Renal pelvis (tissue), 4 donors: Measurements from ENCODE around the gene METTL3. TPM values are rescaled to one million over a fixed set of nuclear protein-coding genes. Genes with fewer than 3 reads are reported as not detected.

Experiments
- DNase-seq: peaks from one replicate; pipeline ENCODE4 v3.0.0-alpha.2; 2013
- polyA plus RNA-seq, 3 donors: library from polyadenylated mRNA; unstranded; fragments of 120-200 nt; gene quantifications; one replicate each; pipeline ENCODE4 v1.2.1, GENCODE V29; 2013; ENCODE audit not compliant: insufficient read length in 3 of 3

Gene METTL3
- polyA plus RNA-seq, 3 donors, result 84.6 to 116 (median 106) TPM

DNA sequence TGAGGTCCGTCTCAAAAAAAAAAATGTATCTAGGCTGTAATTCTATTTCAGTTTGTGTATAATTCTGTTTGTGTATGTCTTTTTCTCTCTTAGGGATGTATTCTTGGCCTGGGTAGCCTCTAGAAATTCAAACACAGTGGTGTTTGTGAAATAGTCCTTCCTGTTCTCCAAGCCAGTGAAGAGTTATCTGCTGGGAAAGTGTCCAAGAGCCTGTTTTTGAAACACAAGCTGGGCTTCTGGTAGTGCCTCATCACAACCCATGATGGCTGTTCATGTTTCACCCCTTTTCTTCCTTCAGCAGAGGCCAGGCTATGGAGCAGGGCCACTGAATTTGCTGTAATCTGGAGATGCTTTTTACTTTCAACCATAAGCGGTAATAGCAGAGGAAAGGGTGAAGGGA, 14.7 kb downstream of the METTL3 start:
- no peak for DNase-seq

DNA sequence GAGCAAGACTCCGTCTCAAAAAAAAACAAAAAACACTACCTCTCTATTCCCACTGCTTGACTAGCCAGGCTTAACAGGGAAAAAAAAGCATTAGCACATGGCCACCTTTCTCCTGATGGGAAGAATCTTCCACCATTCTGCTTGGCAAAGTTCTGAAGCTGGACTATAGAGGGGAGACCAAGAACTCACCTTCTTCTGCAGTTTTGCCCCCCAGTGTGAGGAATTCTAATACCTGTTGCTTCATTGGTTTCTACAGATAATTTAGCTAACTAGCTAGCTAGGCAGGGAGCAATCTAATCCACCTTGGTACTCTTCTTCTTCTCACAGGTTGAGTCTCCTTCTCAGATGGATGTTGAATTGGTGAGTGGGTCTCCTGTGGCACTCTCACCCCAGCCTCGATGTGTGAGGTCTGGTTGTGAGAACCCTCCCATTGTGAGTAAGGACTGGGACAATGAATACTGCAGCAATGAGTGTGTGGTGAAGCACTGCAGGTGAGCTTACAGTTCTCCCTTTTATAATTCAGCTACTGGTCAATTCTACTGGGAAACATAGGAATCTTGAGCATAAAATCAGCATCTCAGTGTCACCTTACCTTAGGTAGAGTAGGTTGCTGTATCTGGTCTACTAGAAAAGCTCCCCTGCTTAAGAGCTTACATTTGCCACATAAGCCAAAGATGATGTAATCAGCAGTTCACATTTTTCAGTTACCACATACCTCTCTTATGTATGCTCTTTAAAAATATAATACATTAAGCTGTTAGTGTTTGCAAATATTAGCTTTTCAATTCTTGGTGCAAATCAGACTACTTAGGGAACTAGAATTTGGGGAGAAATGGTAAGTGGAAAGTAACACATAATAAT, 16.0 kb downstream of the METTL3 start:
- no peak for DNase-seq

DNA sequence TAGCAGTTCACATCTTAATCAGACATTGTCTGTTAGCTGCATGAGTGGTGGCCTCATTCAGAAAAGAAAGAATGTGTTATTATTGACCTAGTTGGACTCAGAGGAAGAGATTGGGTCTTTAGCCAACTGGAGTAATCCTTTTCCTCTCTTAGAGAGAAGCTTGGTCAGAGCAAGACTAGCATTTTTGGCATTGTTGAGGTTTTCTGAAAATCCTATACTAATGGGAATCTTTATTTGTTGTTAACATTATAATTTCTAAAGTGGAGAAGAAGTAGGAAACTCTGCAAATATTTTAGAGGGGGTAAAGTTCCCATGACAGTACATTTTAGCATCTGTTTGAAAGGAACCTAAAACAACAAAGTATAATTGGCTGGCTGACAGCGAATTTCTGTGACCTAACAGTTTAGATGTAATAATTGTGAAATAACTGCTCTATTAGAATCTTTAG, 24.5 kb downstream of the METTL3 start:
- DNase-seq, result no peak

DNA sequence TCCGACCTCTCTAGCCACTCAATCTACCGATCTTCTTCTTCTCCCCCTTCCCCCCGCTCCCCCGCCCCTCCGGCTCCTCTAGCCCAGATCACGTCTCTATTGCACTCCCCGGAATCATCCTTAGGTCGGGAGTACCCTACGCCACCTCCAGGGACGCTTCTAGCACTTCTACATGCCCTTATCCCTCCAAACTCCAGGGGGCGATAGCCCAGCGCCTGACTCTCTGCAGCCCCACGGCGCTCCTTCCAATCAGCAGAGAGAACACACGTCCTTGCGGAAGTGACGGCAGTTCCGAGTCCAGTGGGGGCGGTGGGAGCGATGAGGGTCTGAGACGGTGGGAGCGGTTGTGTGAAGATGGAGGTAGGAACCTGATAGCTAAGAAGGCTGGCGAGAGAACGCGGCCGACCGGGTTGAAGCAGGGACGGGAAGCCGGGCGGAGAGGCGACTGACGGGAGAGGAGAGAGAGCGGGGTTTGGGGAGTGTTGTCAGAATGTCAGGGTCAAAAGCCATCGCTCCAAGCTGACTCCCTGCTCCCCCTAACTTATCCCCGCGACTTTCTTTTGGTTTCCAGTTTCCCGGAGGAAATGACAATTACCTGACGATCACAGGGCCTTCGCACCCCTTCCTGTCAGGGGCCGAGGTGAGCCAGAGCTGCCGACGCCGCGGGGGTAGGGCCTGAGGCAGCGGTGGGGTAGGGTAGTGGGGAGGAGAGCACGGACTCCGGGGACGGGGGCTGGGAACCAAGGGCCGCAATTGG, 34.0 kb downstream of the METTL3 start, which contains the start of the genes RAB2B and TOX4:
RAB2B (minus strand) TSS at position 35 of the 757 bp plus-strand sequence. CDS start 87 bp downstream, outside the sequence.
TOX4 (plus strand) TSS at position 271 of the 757 bp plus-strand sequence; CDS start at position 355, 84 bp downstream.
- peak; percentile 99 for DNase-seq

DNA sequence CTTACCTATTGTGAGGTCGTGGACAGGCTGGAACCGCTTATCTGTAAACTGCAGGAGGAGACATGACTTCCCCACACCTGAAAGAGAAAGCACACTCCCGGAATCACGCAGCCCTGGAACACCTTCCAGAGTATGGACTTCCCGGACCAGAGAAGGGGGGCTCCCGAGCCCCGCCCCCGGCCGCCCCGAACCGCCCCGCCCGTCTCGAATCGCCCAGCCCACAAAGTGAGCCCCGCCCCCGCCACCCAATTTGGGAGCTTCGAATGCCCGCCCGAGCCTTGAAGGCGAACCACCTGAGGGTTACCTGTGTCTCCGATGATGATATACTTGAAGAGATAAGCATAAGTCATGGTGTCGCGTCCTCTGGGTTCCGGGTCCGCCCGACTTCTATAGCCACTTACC, 34.6 kb downstream of the METTL3 start:
- peak; percentile 83 for DNase-seq

DNA sequence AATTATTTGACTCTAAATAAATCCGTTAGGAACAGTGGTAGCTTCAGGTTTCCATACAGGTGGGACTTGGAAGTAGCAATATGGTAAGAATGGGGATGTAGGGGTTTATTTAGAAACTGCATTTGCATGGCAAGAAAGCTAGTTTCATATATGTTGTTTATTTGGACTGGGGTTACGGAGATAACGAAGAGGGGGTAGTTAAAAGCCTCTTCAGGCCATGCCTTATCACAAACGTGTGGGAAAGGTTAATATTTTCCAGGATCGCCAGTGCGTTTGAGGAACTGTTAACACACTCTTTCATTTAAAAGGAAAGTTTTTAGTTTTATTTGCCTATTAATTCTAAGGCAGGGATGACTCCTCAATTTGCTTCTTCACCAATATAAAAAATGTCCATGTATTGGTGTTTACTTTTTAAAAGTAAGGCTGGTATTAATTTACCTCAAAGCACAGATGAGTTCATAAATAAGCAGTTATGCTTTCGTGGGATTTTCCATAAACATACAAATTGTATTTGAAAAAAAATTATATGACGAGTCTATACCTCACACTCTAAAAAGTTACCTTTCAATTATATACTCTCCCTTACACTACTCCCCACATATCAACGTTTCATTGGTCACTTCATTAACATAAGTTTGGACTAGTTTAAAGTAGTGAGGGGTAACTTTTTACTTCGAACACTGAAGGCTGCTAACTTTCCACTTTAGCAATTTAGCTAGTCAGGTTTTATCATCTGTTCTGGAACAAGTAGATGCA, 35.2 kb downstream of the METTL3 start:
- no peak for DNase-seq

DNA sequence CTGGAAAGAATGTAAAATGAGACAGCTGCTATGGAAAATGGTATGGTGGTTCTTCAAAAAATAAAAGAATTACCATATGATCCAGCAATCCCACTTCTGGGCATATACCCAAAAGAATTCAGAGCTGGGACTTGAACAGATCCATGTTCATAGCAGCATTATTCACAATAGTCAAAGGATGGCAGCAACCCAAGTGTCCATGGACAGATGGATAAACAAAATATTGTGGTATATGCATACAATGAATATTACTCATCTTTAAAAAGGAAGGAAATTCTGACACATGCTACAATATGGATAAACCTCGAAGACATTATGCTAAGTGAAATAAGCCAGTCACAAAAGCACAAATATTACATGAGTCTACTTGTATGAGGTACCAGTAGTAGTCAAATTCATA, 43.5 kb downstream of the METTL3 start:
- no peak for DNase-seq

DNA sequence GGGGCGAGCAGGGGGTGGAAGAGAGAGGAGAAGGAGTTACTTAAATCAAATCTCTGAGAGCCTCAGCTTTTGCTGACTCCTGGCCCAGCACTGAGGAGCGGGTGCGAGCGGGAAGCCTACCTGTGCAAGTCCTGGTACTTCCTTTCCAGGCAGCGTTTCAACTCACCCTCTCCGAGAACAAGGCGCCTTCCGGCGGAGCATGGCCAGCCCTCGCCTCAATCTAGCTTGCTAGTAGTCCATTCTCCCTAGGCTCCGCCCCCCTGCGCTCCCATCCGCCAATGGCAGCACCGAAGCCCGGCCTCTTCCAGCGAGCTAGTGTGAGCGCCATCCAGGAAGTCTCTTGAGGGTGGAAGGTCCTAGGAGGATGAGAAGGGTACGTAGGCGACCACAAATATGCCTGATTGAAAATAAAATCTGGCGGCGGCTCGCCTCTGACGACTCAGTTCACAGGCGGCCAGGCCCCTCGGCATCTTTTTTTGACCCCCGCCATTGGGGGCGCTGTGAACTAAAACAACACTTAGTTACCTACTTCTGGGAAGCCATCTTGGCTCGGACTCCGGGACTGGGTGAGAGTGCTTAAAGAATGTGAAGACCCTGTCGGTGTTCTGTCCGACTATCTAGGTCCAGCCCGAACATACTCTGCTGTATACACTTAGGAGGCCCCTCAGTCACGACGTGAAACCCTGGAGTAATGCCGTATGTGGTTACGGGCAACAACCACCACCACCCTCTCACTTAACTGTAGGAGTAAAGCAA, 55.0 kb downstream of the METTL3 start, which contains the start of gene CHD8:
CHD8 (minus strand) TSS at position 212 of the 756 bp plus-strand sequence. CDS start 24,480 bp downstream, outside the sequence.
- DNase-seq, result peak; percentile 99

DNA sequence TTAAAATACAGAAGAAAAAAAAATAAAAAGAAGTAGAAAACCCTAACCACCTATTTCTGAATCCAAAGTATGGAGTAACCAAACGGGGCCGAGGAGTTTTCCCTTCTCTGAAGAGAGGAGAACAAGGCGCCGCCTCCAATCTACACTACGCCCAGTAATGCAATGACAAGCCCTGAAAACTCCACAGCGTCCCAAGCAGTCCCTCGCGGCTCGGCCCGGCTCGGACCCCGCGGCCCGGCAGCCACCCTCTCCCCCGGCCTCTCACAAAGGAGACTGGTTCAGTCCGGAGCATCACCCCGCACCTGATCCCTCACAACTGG, 55.6 kb downstream of the METTL3 start:
- DNase-seq, result no peak

DNA sequence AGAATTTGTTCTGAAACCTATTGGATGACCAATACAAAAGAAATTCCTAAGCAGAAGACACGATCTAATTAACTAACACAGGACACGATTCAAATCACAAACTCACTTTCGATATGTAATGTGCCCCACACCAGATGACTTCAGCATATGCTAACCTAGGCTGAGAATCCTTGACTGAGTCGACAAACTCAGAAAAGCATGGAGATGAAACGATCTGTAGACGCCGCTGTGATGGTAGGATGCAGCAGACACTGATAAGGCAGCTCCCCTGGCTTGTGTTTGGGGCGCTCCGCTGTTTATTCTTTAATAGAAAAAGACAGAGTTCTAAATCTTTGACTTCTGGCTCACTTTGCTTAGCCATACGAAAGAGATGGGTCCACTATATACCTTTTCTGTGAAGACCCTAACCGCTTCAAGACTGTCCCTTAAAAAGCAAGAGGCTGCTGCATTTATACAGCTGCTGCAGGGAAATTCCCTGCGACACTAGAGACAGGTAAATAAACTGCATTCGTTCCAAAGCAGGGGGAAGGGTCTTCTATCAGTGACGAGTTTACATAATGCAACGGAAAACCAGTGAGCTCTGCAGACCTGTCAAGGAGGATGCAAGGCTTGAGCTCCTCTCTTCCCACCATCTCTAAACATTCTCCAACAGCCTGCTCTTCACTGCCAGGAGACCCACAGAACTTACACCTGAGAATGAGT, 56.1 kb downstream of the METTL3 start:
- DNase-seq, result peak; percentile 10

DNA sequence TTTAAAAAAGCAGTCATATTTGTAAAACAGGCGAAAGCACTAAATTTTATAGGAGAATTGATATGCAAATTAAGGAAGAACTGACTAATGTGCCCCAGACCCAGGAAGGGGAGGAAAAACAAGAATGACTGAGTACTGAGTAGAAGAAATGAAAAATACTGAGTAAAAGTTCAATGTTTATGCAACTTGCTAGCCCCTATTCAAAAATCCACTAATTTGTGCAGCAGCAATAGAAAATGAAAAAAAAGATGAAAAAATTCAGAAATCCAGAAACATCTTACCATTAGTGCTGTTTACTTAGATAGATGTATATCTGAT, 61.3 kb downstream of the METTL3 start:
- DNase-seq, result no peak

Other genes with a start within 250 kb of the METTL3 start
- 1,000 to 10,000 TPM in 1 of 3 donors, 100 to 1,000 TPM in 2; 830 to 1,041 (median 977) TPM for gene HNRNPC, start 241.9 kb downstream of the METTL3 start, polyA plus RNA-seq
- under 1 TPM; 0.47 to 0.90 (median 0.64) TPM for gene RPGRIP1, start 231.3 kb downstream of the METTL3 start, polyA plus RNA-seq
- 100 to 1,000 TPM; 140 to 158 (median 145) TPM for gene SUPT16H, start 127.3 kb downstream of the METTL3 start, polyA plus RNA-seq
- 10 to 100 TPM; 73.2 to 86.2 (median 78.1) TPM for gene CHD8, start 55.2 kb downstream of the METTL3 start, polyA plus RNA-seq
- 10 to 100 TPM; 37.2 to 51.3 (median 43.0) TPM for gene RAB2B, start 34.4 kb downstream of the METTL3 start, polyA plus RNA-seq
- gene TOX4, start 34.1 kb downstream of the METTL3 start, polyA plus RNA-seq, result 10 to 100 TPM; 60.1 to 63.6 (median 60.4) TPM
- 10 to 100 TPM; 62.0 to 74.4 (median 63.7) TPM for gene SALL2, start 15.0 kb upstream of the METTL3 start, polyA plus RNA-seq
- under 1 TPM in 1 of 3 donors, not detected in 2; 0.16 TPM for gene OR10G3, start 68.7 kb upstream of the METTL3 start, polyA plus RNA-seq
- not detected for gene OR10G2, start 123.6 kb upstream of the METTL3 start, polyA plus RNA-seq
- under 1 TPM in 1 of 3 donors, not detected in 2; 0.06 TPM for gene OR4E2, start 142.5 kb upstream of the METTL3 start, polyA plus RNA-seq
- under 1 TPM in 2 of 3 donors, not detected in 1; 0.03 to 0.07 TPM for gene OR4E1, start 162.5 kb upstream of the METTL3 start, polyA plus RNA-seq